ENCODE data around the gene PHF12.

DNA sequence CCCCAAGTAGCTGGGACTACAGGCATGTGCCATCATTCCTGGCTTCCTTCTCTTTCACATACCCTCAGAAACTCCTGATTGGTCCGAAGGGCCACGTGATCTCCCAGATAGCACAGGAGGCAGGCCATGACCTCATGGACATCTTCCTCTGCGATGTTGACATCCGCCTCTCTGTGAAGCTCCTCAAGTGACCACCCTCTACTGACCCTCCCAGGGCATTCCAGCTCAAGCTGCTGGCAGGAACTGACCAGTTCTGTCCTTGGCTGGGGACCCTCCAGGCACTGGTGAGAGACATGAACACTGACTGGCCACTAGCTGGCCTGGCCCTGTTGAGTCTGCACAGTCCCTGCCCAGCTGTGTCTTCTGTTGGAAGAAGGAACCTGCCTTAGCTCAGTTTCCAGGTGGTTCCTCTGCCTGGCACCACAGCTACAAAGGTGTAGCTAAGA is 90.9 kb downstream of the PHF12 start:
- TF ChIP-seq ZNF274 (IDR thresholded peaks at IDR 0.05; ENCODE audit: low read depth, low read length) (no peak), YY1 (IDR thresholded peaks at IDR 0.05; ENCODE audit: insufficient read depth, insufficient read length) (no peak)
